NCI-H2107 (cell line): ENCODE data around the gene GGA2.
"Not testable (repeated sequence)": the region's sequence is repeated elsewhere in the genome, so short reads cannot be mapped to it uniquely, and the experiment has no call there.

Experiments used
- DNase-seq: peaks from one replicate; lab custom pipeline; 2025; lab: John Stamatoyannopoulos, UW

GGA2 gene

GRCh38 chr16:23523876-23524385, 13.6 kb upstream of the GGA2 start:
- DNase-seq: no peak

- DNase-seq: no peak
These were observed 13.0 kb upstream of the GGA2 start for GRCh38 chr16:23523321-23523720.

GRCh38 chr16:23521965-23522364, 11.7 kb upstream of the GGA2 start:
- no peak for DNase-seq

GRCh38 chr16:23521037-23521743, 10.9 kb upstream of the GGA2 start:
- DNase-seq: no peak

GRCh38 chr16:23520500-23520899, 10.2 kb upstream of the GGA2 start:
- DNase-seq: no peak

- no peak for DNase-seq
These were observed 9.0 kb upstream of the GGA2 start for GRCh38 chr16:23519282-23519681.

- DNase-seq: no peak
These were observed 8.2 kb upstream of the GGA2 start for GRCh38 chr16:23518435-23518891.

- DNase-seq: no peak
These were observed 6.3 kb upstream of the GGA2 start for GRCh38 chr16:23516366-23517137.

GRCh38 chr16:23515881-23516280, 5.6 kb upstream of the GGA2 start:
- DNase-seq: no peak

GRCh38 chr16:23514381-23515152, 4.3 kb upstream of the GGA2 start:
- DNase-seq: no peak

GRCh38 chr16:23512168-23512695, 1.9 kb upstream of the GGA2 start:
- DNase-seq: no peak

GRCh38 chr16:23511731-23512130, 1.4 kb upstream of the GGA2 start:
- DNase-seq: no peak

- DNase-seq: not testable (repeated sequence)
These were observed 599 bp upstream of the GGA2 start for GRCh38 chr16:23510915-23511270.

- DNase-seq: no peak
These were observed 521 bp downstream of the GGA2 start for GRCh38 chr16:23509782-23510163.

GRCh38 chr16:23509441-23509754, 896 bp downstream of the GGA2 start:
- no peak for DNase-seq

GRCh38 chr16:23508589-23509440, 1.5 kb downstream of the GGA2 start:
- no peak for DNase-seq

- DNase-seq: no peak
These were observed 3.7 kb downstream of the GGA2 start for GRCh38 chr16:23506606-23506994.

GRCh38 chr16:23505671-23506605, 4.4 kb downstream of the GGA2 start:
- DNase-seq: no peak

GRCh38 chr16:23505180-23505665, 5.1 kb downstream of the GGA2 start:
- no peak for DNase-seq

GRCh38 chr16:23504453-23505179, 5.7 kb downstream of the GGA2 start:
- DNase-seq: no peak
